H1 (cell line): Measurements from ENCODE around the gene OPCML. TPM values are rescaled to one million over a fixed set of nuclear protein-coding genes. Genes with fewer than 3 reads are reported as not detected.

Source experiments
- CTCF ChIA-PET: fragments of 300-600 bp; sonication (Branson Sonifier 250); formaldehyde crosslinking; loops from one replicate; lab custom pipeline; 2021; ENCODE audit not compliant: partially characterized antibody; lab: Charles Lee
- POLR2A ChIA-PET: fragments of 300-600 bp; sonication (Branson Sonifier 250); formaldehyde crosslinking; loops from one replicate; lab custom pipeline; 2021; ENCODE audit warnings: inconsistent platforms; ENCODE audit not compliant: partially characterized antibody; lab: Charles Lee
- DNase-seq, 2 experiments: peaks; one replicate each; pipeline versions ENCODE4 v3.0.0 to v3.0.0-alpha.2; 2010 to 2022; ENCODE audit warnings: low spot score in 2 of 2, low read depth in 1 of 2, mixed read lengths in 1 of 2
- FAIRE-seq: peaks from 2 replicates; lab custom pipeline; 2011; peaks lifted over from hg19 to GRCh38; lab: Jason Lieb, UNC
- H2AFZ ChIP-seq: 2 replicates; pipeline ENCODE4 v1.8.1; 2012; ENCODE audit warnings: low read length, inconsistent platforms
- H2AK5ac ChIP-seq: 2 replicates; pipeline ENCODE4 v1.6.1; 2013; ENCODE audit warnings: low read depth, low read length
- H2BK120ac ChIP-seq: replicated peaks from 2 replicates; pipeline ENCODE3; 2013; ENCODE audit warnings: low read depth, low read length, inconsistent platforms
- H2BK12ac ChIP-seq: 2 replicates; pipeline ENCODE4 v1.6.1; 2013; ENCODE audit warnings: low read depth, low read length
- H2BK15ac ChIP-seq: 2 replicates; pipeline ENCODE4 v1.6.1; 2013; ENCODE audit warnings: low read length
- H2BK20ac ChIP-seq: 2 replicates; pipeline ENCODE4 v1.6.1; 2013; ENCODE audit warnings: low read length
- H2BK5ac ChIP-seq: 2 replicates; pipeline ENCODE4 v1.6.1; 2013; ENCODE audit warnings: low read depth, low read length
- H3K14ac ChIP-seq: 2 replicates; pipeline ENCODE4 v1.6.1; 2013; ENCODE audit warnings: inconsistent platforms; ENCODE audit not compliant: insufficient read length
- H3K18ac ChIP-seq: 2 replicates; pipeline ENCODE4 v1.6.1; 2013; ENCODE audit warnings: low read length; ENCODE audit errors: extremely low read depth
- H3K23ac ChIP-seq: 2 replicates; pipeline ENCODE4 v1.6.1; 2013; ENCODE audit warnings: inconsistent platforms; ENCODE audit not compliant: insufficient read length
- H3K23me2 ChIP-seq: 2 replicates; pipeline ENCODE4 v1.6.1; 2013; ENCODE audit warnings: low read depth, low read length
- H3K27ac ChIP-seq: 2 replicates; pipeline ENCODE4 v1.6.1; 2011; ENCODE audit warnings: low read depth, low read length, inconsistent platforms
- H3K27me3 ChIP-seq, 4 experiments: replicated peaks in 1 of 4; 1 replicate in 1 of 4; 2 replicates in 3 of 4; pipeline versions ENCODE4 v1.6.1 to v1.8.1; 2011 to 2013; ENCODE audit warnings: low read length in 3 of 4, mild to moderate bottlenecking in 3 of 4, inconsistent platforms in 2 of 4, mixed read lengths in 2 of 4, moderate library complexity in 1 of 4; ENCODE audit not compliant: control insufficient read depth in 3 of 4, insufficient read depth in 3 of 4; ENCODE audit errors: extremely low read depth in 1 of 4
- H3K36me3 ChIP-seq, 4 experiments: 2 replicates each; pipeline versions ENCODE4 v1.6.1 to v1.8.1; 2011 to 2013; ENCODE audit warnings: mild to moderate bottlenecking in 4 of 4, low read length in 3 of 4, moderate library complexity in 2 of 4, control low read depth in 1 of 4, inconsistent platforms in 1 of 4; ENCODE audit not compliant: insufficient read depth in 4 of 4, control insufficient read depth in 2 of 4
- H3K4ac ChIP-seq: replicated peaks from 2 replicates; pipeline ENCODE3; 2013; ENCODE audit warnings: low read length, low read depth, mixed read lengths, inconsistent platforms; ENCODE audit not compliant: insufficient read length
- H3K4me1 ChIP-seq, 4 experiments: replicated peaks in 1 of 4; 1 replicate in 1 of 4; 2 replicates in 3 of 4; pipeline versions ENCODE4 v1.6.1 to v1.8.1; 2011 to 2013; ENCODE audit warnings: low read length in 3 of 4, inconsistent platforms in 2 of 4, mixed read lengths in 1 of 4; ENCODE audit not compliant: insufficient read depth in 4 of 4, control insufficient read depth in 3 of 4
- H3K4me2 ChIP-seq, 2 experiments: 2 replicates each; pipeline versions ENCODE4 v1.6.1 to v1.8.1; 2011 to 2013; ENCODE audit warnings: low read depth in 2 of 2, low read length in 2 of 2, control low read depth in 1 of 2, inconsistent platforms in 1 of 2, mild to moderate bottlenecking in 1 of 2; ENCODE audit not compliant: insufficient read depth in 1 of 2
- H3K4me3 ChIP-seq, 4 experiments: fragments of 200-600, 300-600 bp in 1 of 4; sonication (generic), shearing (Covaris generic), sonication (Bioruptor Twin) in 1 of 4; 2 replicates each; pipeline versions ENCODE4 v1.5.1 to v1.8.1; 2011 to 2016; ENCODE audit warnings: low read length in 4 of 4, low read depth in 3 of 4, control low read depth in 2 of 4, inconsistent platforms in 2 of 4, mild to moderate bottlenecking in 2 of 4, mixed read lengths in 1 of 4, moderate library complexity in 1 of 4; ENCODE audit not compliant: insufficient read depth in 2 of 4; ENCODE audit errors: extremely low read depth in 1 of 4
- H3K56ac ChIP-seq: replicated peaks from 2 replicates; pipeline ENCODE3; 2013; ENCODE audit warnings: low read depth, mild to moderate bottlenecking, mixed read lengths, low read length, inconsistent platforms; ENCODE audit not compliant: insufficient read length
- H3K79me1 ChIP-seq: 2 replicates; pipeline ENCODE4 v1.6.1; 2013; ENCODE audit warnings: low read depth, low read length, control low read depth
- H3K79me2 ChIP-seq, 2 experiments: 2 replicates each; pipeline versions ENCODE4 v1.6.1 to v1.8.1; 2012 to 2013; ENCODE audit warnings: low read length in 2 of 2, mild to moderate bottlenecking in 2 of 2, inconsistent platforms in 1 of 2; ENCODE audit not compliant: insufficient read depth in 2 of 2, control insufficient read depth in 1 of 2
- H3K9ac ChIP-seq, 4 experiments: replicated peaks in 1 of 4; 1 replicate in 1 of 4; 2 replicates in 3 of 4; pipeline versions ENCODE4 v1.6.1 to v1.8.1; 2011 to 2013; ENCODE audit warnings: low read depth in 3 of 4, low read length in 3 of 4, control low read depth in 2 of 4, mild to moderate bottlenecking in 2 of 4, moderate library complexity in 2 of 4, inconsistent platforms in 1 of 4; ENCODE audit errors: extremely low read depth in 1 of 4
- H3K9me3 ChIP-seq, 2 experiments: 2 replicates each; pipeline versions ENCODE4 v1.6.1 to v1.8.1; 2012 to 2013; ENCODE audit warnings: mild to moderate bottlenecking in 2 of 2, moderate library complexity in 2 of 2, control low read depth in 1 of 2, inconsistent platforms in 1 of 2, low read depth in 1 of 2, low read length in 1 of 2, mixed read lengths in 1 of 2; ENCODE audit not compliant: insufficient read depth in 2 of 2
- H4K20me1 ChIP-seq, 2 experiments: replicated peaks in 1 of 2; 2 replicates each; pipeline versions ENCODE3 to v1.8.1; 2011 to 2013; ENCODE audit warnings: inconsistent platforms in 2 of 2, low read length in 2 of 2, mild to moderate bottlenecking in 1 of 2; ENCODE audit not compliant: insufficient read depth in 2 of 2, control insufficient read depth in 1 of 2
- H4K5ac ChIP-seq: 2 replicates; pipeline ENCODE4 v1.6.1; 2013; ENCODE audit warnings: low read length, low read depth, mixed read lengths, inconsistent platforms; ENCODE audit not compliant: insufficient read length
- H4K8ac ChIP-seq: 2 replicates; pipeline ENCODE4 v1.8.0; 2013; ENCODE audit warnings: mild to moderate bottlenecking, moderate library complexity, low read length, inconsistent platforms; ENCODE audit not compliant: insufficient read depth; ENCODE audit errors: extremely low read depth
- H4K91ac ChIP-seq: replicated peaks from 2 replicates; pipeline ENCODE3; 2013; ENCODE audit warnings: low read length, mixed read lengths, inconsistent platforms; ENCODE audit not compliant: insufficient read length
- CBX5 ChIP-seq: fragments of 300-800, 300-1000 bp; sonication (generic); IDR thresholded peaks from 2 replicates; pipeline ENCODE4 v1.7.1; 2016; ENCODE audit warnings: antibody characterized with exemption, low read length, low read depth
- CHD2 ChIP-seq: IDR thresholded peaks from 2 replicates; pipeline ENCODE4 v1.6.1; 2012; ENCODE audit warnings: low read length, improper control_type of control experiment
- KDM4A ChIP-seq: IDR thresholded peaks from one replicate; pipeline ENCODE4 v1.7.1; 2012; ENCODE audit warnings: low read depth, mild to moderate bottlenecking, moderate library complexity, low read length, inconsistent platforms; ENCODE audit not compliant: severe bottlenecking
- RAD21 ChIP-seq, 2 experiments: IDR thresholded peaks in 1 of 2; conservative IDR thresholded peaks in 1 of 2; 2 replicates each; pipeline ENCODE4 v1.6.1; 2011; ENCODE audit warnings: low read depth in 2 of 2, low read length in 2 of 2, improper control_type of control experiment in 1 of 2, inconsistent platforms in 1 of 2, mild to moderate bottlenecking in 1 of 2, moderate library complexity in 1 of 2
- RNF2 ChIP-seq: fragments of 200-900, 300-1000 bp; sonication (generic); IDR thresholded peaks from 2 replicates; pipeline ENCODE4 v1.7.1; 2016; ENCODE audit warnings: borderline replicate concordance, low read depth, mild to moderate bottlenecking, antibody characterized with exemption, low read length; ENCODE audit not compliant: poor library complexity, severe bottlenecking; ENCODE audit errors: missing control alignments
- SIN3A ChIP-seq, 2 experiments: IDR thresholded peaks in 1 of 2; conservative IDR thresholded peaks in 1 of 2; 2 replicates each; pipeline ENCODE4 v1.6.1; 2011 to 2012; ENCODE audit warnings: low read length in 2 of 2, improper control_type of control experiment in 1 of 2, low read depth in 1 of 2, mild to moderate bottlenecking in 1 of 2
- WGBS, 2 experiments: shearing (Covaris generic) in 1 of 2; methylation state at CpG; one replicate each; pipeline versions ENCODE4 v1.1.6 to v1.1.7; 2013 to 2015; ENCODE audit warnings: low lambda C conversion rate in 2 of 2, mixed read lengths in 2 of 2, inconsistent platforms in 1 of 2, low coverage in 1 of 2, missing lambda C conversion rate in 1 of 2; ENCODE audit not compliant: insufficient replicate concordance in 2 of 2, insufficient coverage in 1 of 2, insufficient read length in 1 of 2; ENCODE audit errors: extremely low coverage in 1 of 2, missing lambda C conversion rate in 1 of 2; 5-methylcytosine and 5-hydroxymethylcytosine counted together
- polyA plus RNA-seq, 7 experiments: library from polyadenylated mRNA; depleted of rRNA in 3 of 7; stranded (reverse) in 5 of 7; unstranded in 2 of 7; fragments of >200 nt in 5 of 7; fragments of 200-250 nt in 2 of 7; gene quantifications; 1 replicate in 5 of 7; 2 replicates in 1 of 7; 4 replicates in 1 of 7; pipeline versions ENCODE4 v1.2.1 to v1.2.3, GENCODE V29; 2011 to 2013; ENCODE audit warnings: missing spikeins in 2 of 7, mixed read lengths in 2 of 7
- total RNA-seq: library from RNA; stranded (reverse); fragmentation: NEBNext Ultra II Directional; extraction: Animal tissue kit (Norgen Biotek cat#: 25700); gene quantifications from 2 replicates; pipeline ENCODE4 v1.2.1, GENCODE V29; 2021
- TF ChIP-seq, protein P1 (sequence below): IDR thresholded peaks from 2 replicates; pipeline ENCODE4 v1.6.1; 2011; ENCODE audit warnings: low read length, improper control_type of control experiment

The OPCML gene
- total and polyA plus RNA-seq, 2 of the 8 experiments (the other 6 are each of a cell fraction or from before 2014, with no cell fraction given): 2.3 to 3.1 TPM

DNA sequence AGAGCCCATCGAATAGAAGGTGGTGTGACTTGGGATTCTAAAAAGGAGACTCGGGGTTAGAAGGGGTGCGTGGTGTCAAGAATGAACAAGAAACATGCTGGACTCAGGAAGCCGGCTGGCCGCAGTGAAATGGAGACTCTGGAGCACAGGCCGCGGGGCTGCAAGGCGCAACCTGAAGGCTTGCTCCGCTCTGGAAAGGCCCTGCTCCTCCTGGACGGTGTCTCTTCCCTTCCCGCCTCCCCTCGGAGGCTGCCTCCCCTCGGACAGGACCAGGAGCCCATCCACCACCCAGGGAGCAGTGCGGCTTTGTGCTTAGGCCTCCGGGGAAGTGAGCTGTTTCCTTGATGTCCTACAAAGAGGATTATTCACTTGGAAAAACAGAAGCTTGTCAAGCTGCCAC lies 170.1 kb downstream of the OPCML start:
- FAIRE-seq (no peak), DNase-seq (no peak)
- H3K36me3 ChIP-seq: no peaks in the 10 kb centered on the region
- no peak overlapping the region for H3K27ac ChIP-seq
- TF ChIP-seq CBX5 (no peak), RAD21 (IDR thresholded peaks at IDR 0.05 in 1 of 2, conservative IDR thresholded peaks at IDR 0.05 in 1 of 2; ENCODE audit: low read depth in 2 of 2, low read length in 2 of 2) (no peak), SIN3A (conservative IDR thresholded peaks at IDR 0.05 in 1 of 2, IDR thresholded peaks at IDR 0.05 in 1 of 2; ENCODE audit: low read depth in 1 of 2, low read length in 2 of 2) (no peak), CHD2 (no peak), KDM4A (no peak), RNF2 (no peak)
- TF ChIP-seq, protein P1, sequence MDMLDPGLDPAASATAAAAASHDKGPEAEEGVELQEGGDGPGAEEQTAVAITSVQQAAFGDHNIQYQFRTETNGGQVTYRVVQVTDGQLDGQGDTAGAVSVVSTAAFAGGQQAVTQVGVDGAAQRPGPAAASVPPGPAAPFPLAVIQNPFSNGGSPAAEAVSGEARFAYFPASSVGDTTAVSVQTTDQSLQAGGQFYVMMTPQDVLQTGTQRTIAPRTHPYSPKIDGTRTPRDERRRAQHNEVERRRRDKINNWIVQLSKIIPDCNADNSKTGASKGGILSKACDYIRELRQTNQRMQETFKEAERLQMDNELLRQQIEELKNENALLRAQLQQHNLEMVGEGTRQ: no peak
- no peak overlapping the region for H2BK20ac ChIP-seq
- H3K56ac ChIP-seq: no peak overlapping the region
- no peak overlapping the region for H3K18ac ChIP-seq
- H2AFZ ChIP-seq: no peak overlapping the region
- H4K91ac ChIP-seq: no peak overlapping the region
- no peak overlapping the region for H2AK5ac ChIP-seq
- no peaks in the 10 kb centered on the region for H3K79me2 ChIP-seq
- no peak overlapping the region for H3K4ac ChIP-seq
- ChIA-PET CTCF (interaction anchor here (0.6 kb wide), 1 partner anchor 168 kb away, joined by 3 read pairs; no protein-coding TSS in a partner anchor), POLR2A (no interaction called here)
- no peaks in the 10 kb centered on the region for H3K27me3 ChIP-seq
- no peak overlapping the region for H3K9ac ChIP-seq
- no peak overlapping the region for H3K14ac ChIP-seq
- H3K23me2 ChIP-seq: no peaks in the 10 kb centered on the region
- H3K9me3 ChIP-seq: no peaks in the 10 kb centered on the region
- H2BK120ac ChIP-seq: no peak overlapping the region
- no peak overlapping the region for H2BK12ac ChIP-seq
- WGBS, 2 experiments: 85% methylated on average over 8 of the region's 15 CpGs; no CpG with 5 or more reads in 1 of the 2 experiments
- H2BK15ac ChIP-seq: no peak overlapping the region
- no peak overlapping the region for H3K4me3 ChIP-seq
- no peaks in the 10 kb centered on the region for H4K20me1 ChIP-seq
- no peak overlapping the region for H3K23ac ChIP-seq
- H3K4me1 ChIP-seq: no peaks in the 10 kb centered on the region
- no peak overlapping the region for H4K5ac ChIP-seq
- H4K8ac ChIP-seq: no peak overlapping the region; the same call in 1 of the 2 replicates
- H3K4me2 ChIP-seq: no peak overlapping the region
- H3K79me1 ChIP-seq: no peaks in the 10 kb centered on the region
- no peak overlapping the region for H2BK5ac ChIP-seq
